Measurements from ENCODE around the gene CLHC1. TPM values are rescaled to one million over a fixed set of nuclear protein-coding genes. Genes with fewer than 3 reads are reported as not detected.

The CLHC1 gene
- total and polyA plus RNA-seq, 2 donors (not counting 1 experiment from before 2014, with no cell fraction given), result 6.5 to 11.9 TPM

DNA sequence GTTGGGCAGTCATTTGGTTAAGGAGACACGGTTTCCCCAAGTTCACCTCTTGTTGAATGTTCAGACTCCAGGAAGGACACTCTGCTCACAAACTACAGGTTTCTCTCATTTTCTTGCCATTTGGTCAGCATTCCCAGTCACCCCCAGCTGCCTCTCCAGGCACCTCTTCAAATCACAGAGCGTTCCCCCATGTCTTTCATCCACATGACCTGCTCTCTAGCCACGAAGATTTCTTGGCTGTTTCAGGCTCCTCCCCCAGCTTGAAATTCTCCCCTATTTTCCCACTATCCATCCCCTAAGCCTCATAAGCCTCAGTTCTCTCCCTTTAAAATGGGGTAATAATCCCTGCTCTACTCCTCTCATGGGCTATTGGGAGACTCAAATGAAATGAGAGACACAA is 92.8 kb downstream of the CLHC1 start:
- Histone ChIP-seq H3K27me3 (ENCODE audit: control insufficient read depth, insufficient read depth, low read length) (no peaks in the 10 kb centered on the region), H3K4me3 (replicated peaks in 1 of 4; ENCODE audit: control extremely low read depth in 1 of 4, insufficient read depth in 1 of 4, low read depth in 3 of 4, low read length in 4 of 4) (no peak overlapping the region), H3K4me1 (ENCODE audit: control insufficient read depth, extremely low read depth, insufficient read depth, low read length) (peaks cover 4% of the 10 kb centered on the region), H3K27ac (ENCODE audit: insufficient read depth, low read length) (no peak overlapping the region), H3K9me3 (ENCODE audit: control insufficient read depth, insufficient read depth, low read depth, low read length) (no peaks in the 10 kb centered on the region), H3K79me2 (ENCODE audit: control insufficient read depth, insufficient read depth, low read length) (no peaks in the 10 kb centered on the region), H3K36me3 (ENCODE audit: control insufficient read depth, insufficient read depth, low read length) (no peaks in the 10 kb centered on the region), H3K9ac (ENCODE audit: insufficient read depth, low read length) (no peak overlapping the region), H3K4me2 (ENCODE audit: extremely low read depth, insufficient read depth, low read length) (no peak overlapping the region), H2AFZ (ENCODE audit: low read length) (no peak overlapping the region), H4K20me1 (ENCODE audit: control insufficient read depth, extremely low read depth, insufficient read depth, low read length) (no peaks in the 10 kb centered on the region)
- no peak for TF ChIP-seq EZH2 (IDR thresholded peaks at IDR 0.05; ENCODE audit: low read length, missing control alignments)
- no peak for TF ChIP-seq CTCF (conservative IDR thresholded peaks at IDR 0.05 in 1 of 2, IDR thresholded peaks at IDR 0.05 in 1 of 2; ENCODE audit: low read depth in 1 of 2, low read length in 2 of 2)
- no peak for DNase-seq (ENCODE audit: low read depth in 2 of 2)

- H3K9me3 ChIP-seq (ENCODE audit: control insufficient read depth, insufficient read depth, low read depth, low read length), result no peaks in the 10 kb centered on the region
- H3K4me3 ChIP-seq (replicated peaks in 1 of 4; ENCODE audit: control extremely low read depth in 1 of 4, insufficient read depth in 1 of 4, low read depth in 3 of 4, low read length in 4 of 4), result no peak overlapping the region
- no peaks in the 10 kb centered on the region for H3K79me2 ChIP-seq (ENCODE audit: control insufficient read depth, insufficient read depth, low read length)
- H3K4me1 ChIP-seq (ENCODE audit: control insufficient read depth, extremely low read depth, insufficient read depth, low read length), result peaks cover 7% of the 10 kb centered on the region
- H3K27ac ChIP-seq (ENCODE audit: insufficient read depth, low read length), result no peak overlapping the region
- DNase-seq (ENCODE audit: low read depth in 2 of 2), result no peak
- H3K9ac ChIP-seq (ENCODE audit: insufficient read depth, low read length), result no peak overlapping the region
- H3K36me3 ChIP-seq (ENCODE audit: control insufficient read depth, insufficient read depth, low read length), result no peaks in the 10 kb centered on the region
- H3K4me2 ChIP-seq (ENCODE audit: extremely low read depth, insufficient read depth, low read length), result no peak overlapping the region
- no peaks in the 10 kb centered on the region for H3K27me3 ChIP-seq (ENCODE audit: control insufficient read depth, insufficient read depth, low read length)
- H4K20me1 ChIP-seq (ENCODE audit: control insufficient read depth, extremely low read depth, insufficient read depth, low read length), result no peaks in the 10 kb centered on the region
- no peak overlapping the region for H2AFZ ChIP-seq (ENCODE audit: low read length)
- TF ChIP-seq EZH2 (IDR thresholded peaks at IDR 0.05; ENCODE audit: low read length, missing control alignments) (no peak), CTCF (conservative IDR thresholded peaks at IDR 0.05 in 1 of 2, IDR thresholded peaks at IDR 0.05 in 1 of 2; ENCODE audit: low read depth in 1 of 2, low read length in 2 of 2) (no peak)
Observed at GRCh38 chr2:55138882-55139229, 93.2 kb downstream of the CLHC1 start.

- H3K4me2 ChIP-seq (ENCODE audit: extremely low read depth, insufficient read depth, low read length), result no peak overlapping the region
Observed at GRCh38 chr2:55138014-55138881, 93.8 kb downstream of the CLHC1 start.

More at GRCh38 chr2:55138014-55138881, 93.8 kb downstream of the CLHC1 start:
- Histone ChIP-seq H4K20me1 (ENCODE audit: control insufficient read depth, extremely low read depth, insufficient read depth, low read length) (no peaks in the 10 kb centered on the region), H3K9me3 (ENCODE audit: control insufficient read depth, insufficient read depth, low read depth, low read length) (no peaks in the 10 kb centered on the region), H3K27ac (ENCODE audit: insufficient read depth, low read length) (no peak overlapping the region), H3K79me2 (ENCODE audit: control insufficient read depth, insufficient read depth, low read length) (no peaks in the 10 kb centered on the region), H3K4me1 (ENCODE audit: control insufficient read depth, extremely low read depth, insufficient read depth, low read length) (peaks cover 7% of the 10 kb centered on the region), H2AFZ (ENCODE audit: low read length) (no peak overlapping the region), H3K27me3 (ENCODE audit: control insufficient read depth, insufficient read depth, low read length) (no peaks in the 10 kb centered on the region), H3K4me3 (replicated peaks in 1 of 4; ENCODE audit: control extremely low read depth in 1 of 4, insufficient read depth in 1 of 4, low read depth in 3 of 4, low read length in 4 of 4) (no peak overlapping the region), H3K36me3 (ENCODE audit: control insufficient read depth, insufficient read depth, low read length) (no peaks in the 10 kb centered on the region), H3K9ac (ENCODE audit: insufficient read depth, low read length) (no peak overlapping the region)
- TF ChIP-seq EZH2 (IDR thresholded peaks at IDR 0.05; ENCODE audit: low read length, missing control alignments) (no peak), CTCF (conservative IDR thresholded peaks at IDR 0.05 in 1 of 2, IDR thresholded peaks at IDR 0.05 in 1 of 2; ENCODE audit: low read depth in 1 of 2, low read length in 2 of 2) (no peak)
- DNase-seq (ENCODE audit: low read depth in 2 of 2), result no peak

Measured in fibroblast of lung (primary cell).